Stimulated activated naive CD8-positive, alpha-beta T cell treated with anti-CD3 and anti-CD28 coated beads, Interleukin-15, Interleukin-2, amounts not matched to agents 100 U/mL and 50 U/mL, for 24 hours (primary cell): ENCODE results near the gene PTPN9.
"Not testable (repeated sequence)": the region's sequence is repeated elsewhere in the genome, so short reads cannot be mapped to it uniquely, and the experiment has no call there.

Experiments used
- ATAC-seq: fragments of 150-1000 bp; cut with Tn5 transposase; one replicate; pipeline ENCODE4 v1.10.0; 2021
- DNase-seq: peaks from one replicate; pipeline ENCODE4 v3.0.0; 2021

Gene PTPN9

GRCh38 chr15:75582943-75583342, 3.8 kb upstream of the PTPN9 start:
- ATAC-seq, DNase-seq: not testable (repeated sequence)

- ATAC-seq (peak; percentile 22), DNase-seq (peak; percentile 42)
Measured at GRCh38 chr15:75578173-75578947, 755 bp downstream of the PTPN9 start.

DNA sequence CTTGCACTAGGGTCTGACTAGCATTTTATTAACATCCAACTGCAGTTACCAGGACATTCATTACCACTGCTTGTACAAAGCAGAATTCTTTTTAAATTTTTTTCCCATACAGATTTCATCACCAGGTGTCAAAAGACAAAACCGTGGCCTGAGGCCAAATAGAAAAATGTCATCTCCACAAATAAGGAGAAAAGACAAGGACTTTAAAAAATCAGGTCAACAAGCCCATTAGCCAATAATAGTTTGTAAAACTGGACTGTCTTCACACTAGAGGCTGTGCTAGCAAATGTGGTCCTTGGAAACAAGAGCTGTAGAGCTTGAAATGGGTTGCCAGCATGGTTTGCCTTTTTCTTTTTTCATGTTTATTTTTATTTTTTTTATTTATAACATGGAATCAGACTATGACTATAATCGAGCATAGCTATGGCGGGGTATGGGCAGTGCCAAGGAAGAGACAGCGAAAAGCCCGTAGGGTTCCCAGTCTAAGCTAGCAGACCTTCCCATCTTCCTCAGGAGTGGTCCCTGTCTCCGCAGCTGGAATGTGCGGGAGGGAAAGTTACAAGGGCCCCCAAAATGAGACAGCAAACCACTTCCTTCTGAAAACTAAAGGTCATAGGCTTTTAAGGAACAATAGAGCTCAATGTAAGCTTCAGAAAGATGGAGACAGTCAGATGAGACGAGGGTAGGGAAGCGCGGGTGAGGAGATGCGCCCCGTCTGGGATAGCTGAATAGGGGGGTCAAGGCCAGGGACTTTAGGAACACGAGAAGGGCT, 1.5 kb downstream of the PTPN9 start:
- peak; percentile 9 for DNase-seq
- no peak for ATAC-seq

DNA sequence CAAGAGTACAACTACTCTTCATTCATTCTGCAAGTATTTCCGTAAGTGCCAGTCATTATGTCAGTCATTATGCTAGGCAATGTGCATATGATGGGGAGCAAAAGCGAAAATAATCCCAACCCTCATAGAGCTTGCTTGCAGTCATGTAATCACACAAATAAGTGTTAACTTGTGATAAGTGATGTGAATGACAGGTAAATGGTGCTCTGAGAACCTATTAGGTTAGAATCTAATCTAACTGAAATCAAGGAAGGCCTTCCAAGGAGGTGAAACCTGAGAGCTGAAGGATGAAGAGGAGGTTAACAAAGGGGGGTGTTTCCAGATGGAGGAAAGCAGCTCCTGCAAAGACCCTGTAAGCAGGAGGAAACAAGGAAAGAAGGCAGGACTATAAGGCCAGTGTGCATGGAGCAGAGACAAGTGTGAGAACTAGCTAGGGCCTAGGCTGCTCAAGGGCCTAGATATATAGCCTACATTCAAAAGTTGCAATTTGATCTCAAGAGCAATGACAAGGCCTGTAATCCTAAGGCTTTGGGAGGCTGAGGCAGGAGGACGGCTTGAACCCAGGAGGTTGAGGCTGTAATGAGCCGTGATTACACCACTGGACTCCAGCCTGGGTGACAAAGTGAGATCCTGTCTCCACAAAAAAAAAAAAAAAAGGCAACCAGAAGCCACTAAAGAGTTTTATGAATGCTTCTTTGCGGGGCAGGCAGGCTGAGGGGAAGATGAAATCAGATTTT, 5.3 kb downstream of the PTPN9 start:
- ATAC-seq: no peak
- no peak for DNase-seq

- ATAC-seq (no peak), DNase-seq (no peak)
Measured at GRCh38 chr15:75570126-75570845, 8.8 kb downstream of the PTPN9 start.

GRCh38 chr15:75565062-75565970, 13.8 kb downstream of the PTPN9 start:
- no peak for DNase-seq
- no peak for ATAC-seq

DNA sequence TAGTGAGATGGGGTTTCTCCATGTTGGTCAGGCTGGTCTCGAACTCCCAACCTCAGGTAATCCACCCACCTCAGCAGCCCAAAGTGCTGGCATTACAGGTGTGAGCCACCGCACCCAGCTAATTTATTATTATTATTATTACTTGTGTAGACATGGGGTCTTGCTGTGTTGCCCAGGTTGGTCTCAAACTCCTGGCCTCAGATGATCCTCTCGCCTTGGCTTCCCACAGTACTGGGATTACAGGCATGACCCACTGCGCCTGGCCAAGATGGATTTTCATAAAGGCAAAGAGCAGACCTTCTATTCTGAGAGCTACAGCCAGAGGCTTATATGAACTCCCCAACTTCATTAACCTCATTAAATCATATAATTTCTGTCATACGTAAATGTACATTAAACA, 17.2 kb downstream of the PTPN9 start:
- no peak for DNase-seq
- ATAC-seq: no peak

DNA sequence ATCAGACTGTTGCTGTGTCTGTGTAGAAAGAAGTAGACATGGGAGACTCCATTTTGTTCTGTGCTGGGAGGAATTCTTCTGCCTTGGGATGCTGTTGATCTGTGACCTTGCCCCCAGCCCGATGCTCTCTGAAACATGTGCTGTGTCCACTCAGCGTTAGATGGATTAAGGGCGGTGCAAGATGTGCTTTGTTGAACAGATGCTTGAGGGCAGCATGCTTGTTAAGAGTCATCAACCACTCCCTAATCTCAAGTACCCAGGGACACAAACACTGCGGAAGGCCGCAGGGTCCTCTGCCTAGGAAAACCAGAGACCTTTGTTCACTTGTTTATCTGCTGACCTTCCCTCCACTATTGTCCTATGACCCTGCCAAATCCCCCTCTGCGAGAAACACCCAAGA, 19.8 kb downstream of the PTPN9 start:
- DNase-seq, ATAC-seq: not testable (repeated sequence)

- not testable (repeated sequence) for ATAC-seq, DNase-seq
Measured at GRCh38 chr15:75558955-75559354, 20.2 kb downstream of the PTPN9 start.

DNA sequence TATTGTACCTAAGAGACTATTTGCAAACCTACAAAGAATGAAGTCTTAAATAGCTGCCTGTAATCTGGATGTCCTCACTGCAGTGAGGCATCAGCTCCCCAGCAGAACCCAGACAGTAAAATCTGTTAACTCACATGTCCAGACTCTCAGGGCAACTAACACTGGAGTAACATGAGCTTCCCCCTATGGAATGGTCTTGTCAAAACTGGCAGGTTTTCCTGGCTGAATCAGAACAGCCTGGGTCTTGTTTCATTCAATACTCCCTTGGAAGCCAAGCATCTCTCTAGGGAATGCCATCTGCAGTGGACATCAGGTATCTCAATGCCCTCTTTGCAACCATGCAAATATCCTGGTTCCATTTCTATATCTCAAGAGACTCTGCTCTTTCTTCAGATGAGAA, 24.4 kb downstream of the PTPN9 start:
- DNase-seq (no peak), ATAC-seq (no peak)

GRCh38 chr15:75553659-75554058, 25.5 kb downstream of the PTPN9 start:
- ATAC-seq: no peak
- DNase-seq: no peak

DNA sequence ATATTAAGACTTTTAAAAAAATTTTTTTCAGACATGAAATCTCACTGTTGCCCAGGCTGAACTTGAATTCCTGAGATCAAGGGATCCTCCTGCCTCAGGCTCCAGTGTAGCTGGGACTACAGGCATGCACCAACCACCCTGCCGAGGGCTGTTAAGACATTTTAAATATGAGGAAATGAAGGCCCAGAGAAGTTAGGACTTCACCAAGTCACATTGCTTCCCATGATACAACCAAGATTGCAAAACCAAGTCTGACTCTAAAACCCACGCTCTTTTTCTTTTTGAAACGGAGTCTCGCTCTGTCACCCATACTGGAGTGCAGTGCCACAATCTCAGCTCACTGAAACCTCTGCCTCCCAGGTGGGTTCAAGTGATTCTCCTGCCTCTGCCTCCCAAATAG, 28.0 kb downstream of the PTPN9 start:
- no peak for ATAC-seq

DNA sequence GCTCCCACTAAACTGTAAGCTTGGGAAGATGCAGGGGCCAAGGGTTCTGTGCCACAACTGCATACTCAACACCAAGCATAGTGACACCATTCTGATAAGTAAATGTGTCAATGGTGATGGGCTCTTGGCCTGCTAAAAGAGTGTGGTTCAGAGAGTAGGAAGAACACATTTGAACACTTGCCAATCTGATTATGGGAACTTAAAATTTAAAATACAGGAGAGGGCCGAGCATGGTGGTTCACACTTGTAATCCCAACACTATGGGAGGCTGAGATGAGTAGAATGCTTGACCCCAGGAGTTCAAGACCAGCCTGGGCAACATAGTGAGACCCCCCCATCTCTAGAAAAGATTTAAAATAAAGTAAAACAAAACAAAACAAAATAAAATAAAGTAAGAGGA, 34.1 kb downstream of the PTPN9 start:
- no peak for ATAC-seq
- no peak for DNase-seq

More for the DNA sequence above, 28.0 kb downstream of the PTPN9 start:
- no peak for DNase-seq

DNA sequence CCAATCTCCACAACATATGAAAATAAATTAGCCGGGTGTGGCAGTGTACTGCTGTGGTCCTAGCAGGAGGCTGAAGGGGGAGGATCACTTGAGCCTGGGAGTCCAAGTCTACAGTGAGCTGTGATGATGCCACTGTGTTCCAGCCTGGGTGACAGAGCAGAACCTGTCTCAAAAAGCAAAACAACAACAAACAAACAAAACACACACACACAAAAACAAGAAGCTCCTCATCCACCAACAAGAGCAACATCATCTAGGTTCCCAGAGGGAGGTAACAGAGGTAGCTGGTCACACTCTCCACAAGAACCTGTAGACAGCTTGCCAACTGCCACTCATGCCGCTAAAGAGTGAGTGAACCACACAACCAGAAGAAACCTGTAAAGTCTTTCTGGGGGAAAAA, 34.8 kb downstream of the PTPN9 start:
- no peak for ATAC-seq
- DNase-seq: no peak

GRCh38 chr15:75542949-75543545, 36.1 kb downstream of the PTPN9 start:
- not testable (repeated sequence) for DNase-seq

GRCh38 chr15:75542386-75542797, 36.7 kb downstream of the PTPN9 start:
- DNase-seq: no peak
- ATAC-seq: no peak

More at GRCh38 chr15:75542949-75543545, 36.1 kb downstream of the PTPN9 start:
- ATAC-seq: not testable (repeated sequence)

DNA sequence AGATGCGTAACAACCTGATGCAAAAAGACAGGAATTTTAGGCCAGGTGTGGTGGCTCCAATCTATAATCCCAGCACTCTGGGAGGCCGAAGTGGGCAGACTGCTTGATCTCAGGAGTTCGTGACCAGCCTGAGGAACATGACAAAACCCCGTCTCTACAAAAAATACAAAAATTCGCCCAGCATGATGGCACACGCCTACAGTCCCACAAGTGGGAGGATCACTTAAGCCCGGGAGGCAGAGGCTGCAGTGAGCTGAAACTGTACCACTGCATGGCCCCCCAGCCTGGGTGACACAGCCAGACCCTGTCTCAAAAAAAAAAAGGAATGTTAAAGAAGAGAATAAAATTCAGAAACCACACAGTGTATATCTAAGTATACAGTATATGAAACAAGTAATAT, 40.7 kb downstream of the PTPN9 start:
- DNase-seq (no peak), ATAC-seq (no peak)

DNA sequence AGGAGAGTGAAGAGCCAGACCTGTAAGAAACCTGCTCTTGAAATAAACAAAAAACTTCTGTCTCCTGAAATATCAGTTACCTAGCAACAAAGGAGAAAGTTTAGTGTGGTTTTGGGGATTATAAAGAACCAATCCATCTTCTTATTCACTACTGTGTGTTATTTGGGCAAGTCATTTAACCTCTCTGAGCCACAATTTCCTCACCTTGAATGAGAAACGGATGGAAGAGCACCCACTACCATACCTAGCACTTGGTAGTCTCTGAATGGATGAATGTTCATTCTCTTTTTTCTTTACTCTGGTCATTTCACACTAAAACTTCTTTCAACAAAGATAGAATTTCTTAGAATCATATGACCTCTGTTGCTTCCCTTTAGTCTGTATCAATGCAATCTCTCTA, 45.2 kb downstream of the PTPN9 start:
- ATAC-seq: no peak
- no peak for DNase-seq

DNA sequence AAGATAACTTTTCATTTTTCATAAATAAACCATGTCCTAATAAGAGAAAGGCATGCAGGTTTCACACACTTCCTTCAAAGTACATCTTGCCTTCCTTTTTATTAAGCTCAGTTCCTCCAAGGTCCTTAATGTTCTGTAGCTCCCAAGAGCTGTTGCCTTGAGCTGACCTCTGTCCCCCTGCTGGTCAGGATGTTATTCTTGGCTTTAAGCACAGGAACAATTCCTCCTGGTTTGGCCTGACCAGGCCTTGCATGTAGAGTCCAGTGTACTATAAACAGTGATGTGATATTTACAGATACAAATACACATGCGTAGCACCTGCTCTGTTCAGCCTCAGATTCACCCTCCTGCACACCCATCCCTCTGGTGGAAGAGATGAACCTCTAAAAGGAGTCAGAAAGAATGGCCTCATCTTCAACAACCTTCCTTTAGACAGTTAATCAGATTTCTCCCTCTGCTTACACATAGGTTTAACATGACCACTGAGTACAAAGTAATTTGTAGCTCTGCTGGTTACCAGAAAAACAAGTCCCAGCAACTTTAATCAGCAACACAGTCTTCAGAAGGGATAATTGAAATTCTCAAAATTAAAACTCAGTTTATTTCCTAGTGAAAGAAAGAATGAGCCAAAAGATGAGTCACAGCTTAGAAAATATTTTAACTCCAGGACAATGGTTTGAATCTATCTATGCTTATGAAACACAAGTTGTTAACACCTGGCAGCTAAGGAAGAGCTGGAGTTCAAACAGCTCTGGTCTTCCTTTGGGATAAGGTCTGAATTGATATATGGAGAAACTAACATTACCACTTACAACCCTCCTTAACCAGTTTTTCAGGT, 46.5 kb downstream of the PTPN9 start:
- no peak for ATAC-seq
- no peak for DNase-seq

DNA sequence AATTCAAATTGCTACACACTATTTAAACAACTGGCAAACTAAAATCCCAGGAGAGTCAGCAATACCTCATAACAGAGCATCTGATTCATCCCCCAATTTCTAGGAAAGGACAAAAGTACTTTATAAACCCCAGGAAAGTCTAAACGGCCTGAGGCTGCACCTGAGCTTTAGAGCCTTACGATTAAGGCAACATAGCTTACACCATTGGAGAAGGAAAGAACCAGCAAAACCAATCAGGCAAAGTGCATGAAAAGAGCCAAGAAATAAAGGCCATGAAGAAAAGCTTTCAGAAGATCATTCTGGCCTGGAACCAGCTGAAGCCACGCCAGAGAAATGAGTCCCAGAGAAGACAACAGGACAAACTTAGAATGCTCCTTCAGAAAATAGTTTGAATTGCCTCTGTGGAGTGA, 48.1 kb downstream of the PTPN9 start:
- ATAC-seq (no peak), DNase-seq (no peak)
